ENCODE results near the gene MUC13.

The MUC13 gene

DNA sequence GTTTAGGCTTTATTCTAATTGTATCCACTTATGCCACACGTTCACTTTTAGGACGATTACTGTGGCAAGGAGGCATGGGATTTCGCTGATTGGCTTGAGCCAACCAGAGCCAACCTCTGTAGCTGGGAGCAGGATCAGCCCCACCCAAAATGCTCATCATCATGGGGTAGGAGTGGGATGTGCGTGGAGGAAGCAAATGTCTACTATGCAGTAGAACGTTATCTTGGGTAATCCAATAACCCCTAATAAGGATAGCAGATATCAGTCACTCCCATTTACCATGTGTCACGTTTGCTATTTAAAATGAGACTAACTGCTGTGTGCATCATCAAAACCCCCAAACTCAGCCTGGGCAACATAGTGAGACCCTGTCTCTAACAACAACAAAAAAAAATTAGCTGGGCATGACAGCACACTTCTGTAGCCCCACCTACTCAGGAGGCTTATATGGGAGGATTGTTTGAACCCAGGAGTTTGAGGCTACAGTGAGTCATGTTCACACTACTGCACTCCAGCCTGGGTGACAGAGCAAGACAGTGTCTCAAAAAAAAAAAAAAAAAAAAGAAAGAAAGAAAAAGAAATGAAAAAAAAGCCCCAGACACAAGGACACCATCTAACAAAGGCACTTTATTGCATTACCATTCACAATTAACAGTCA, 29.6 kb downstream of the MUC13 start:
- no peak for DNase-seq (ENCODE audit: low read depth)
- no peak overlapping the region for H3K4me3 ChIP-seq (ENCODE audit: low read depth, low read length)
- TF ChIP-seq, protein P1, sequence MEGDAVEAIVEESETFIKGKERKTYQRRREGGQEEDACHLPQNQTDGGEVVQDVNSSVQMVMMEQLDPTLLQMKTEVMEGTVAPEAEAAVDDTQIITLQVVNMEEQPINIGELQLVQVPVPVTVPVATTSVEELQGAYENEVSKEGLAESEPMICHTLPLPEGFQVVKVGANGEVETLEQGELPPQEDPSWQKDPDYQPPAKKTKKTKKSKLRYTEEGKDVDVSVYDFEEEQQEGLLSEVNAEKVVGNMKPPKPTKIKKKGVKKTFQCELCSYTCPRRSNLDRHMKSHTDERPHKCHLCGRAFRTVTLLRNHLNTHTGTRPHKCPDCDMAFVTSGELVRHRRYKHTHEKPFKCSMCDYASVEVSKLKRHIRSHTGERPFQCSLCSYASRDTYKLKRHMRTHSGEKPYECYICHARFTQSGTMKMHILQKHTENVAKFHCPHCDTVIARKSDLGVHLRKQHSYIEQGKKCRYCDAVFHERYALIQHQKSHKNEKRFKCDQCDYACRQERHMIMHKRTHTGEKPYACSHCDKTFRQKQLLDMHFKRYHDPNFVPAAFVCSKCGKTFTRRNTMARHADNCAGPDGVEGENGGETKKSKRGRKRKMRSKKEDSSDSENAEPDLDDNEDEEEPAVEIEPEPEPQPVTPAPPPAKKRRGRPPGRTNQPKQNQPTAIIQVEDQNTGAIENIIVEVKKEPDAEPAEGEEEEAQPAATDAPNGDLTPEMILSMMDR (IDR thresholded peaks at IDR 0.05; ENCODE audit: insufficient read depth, low read depth, low read length, missing control alignments), result no peak

DNA sequence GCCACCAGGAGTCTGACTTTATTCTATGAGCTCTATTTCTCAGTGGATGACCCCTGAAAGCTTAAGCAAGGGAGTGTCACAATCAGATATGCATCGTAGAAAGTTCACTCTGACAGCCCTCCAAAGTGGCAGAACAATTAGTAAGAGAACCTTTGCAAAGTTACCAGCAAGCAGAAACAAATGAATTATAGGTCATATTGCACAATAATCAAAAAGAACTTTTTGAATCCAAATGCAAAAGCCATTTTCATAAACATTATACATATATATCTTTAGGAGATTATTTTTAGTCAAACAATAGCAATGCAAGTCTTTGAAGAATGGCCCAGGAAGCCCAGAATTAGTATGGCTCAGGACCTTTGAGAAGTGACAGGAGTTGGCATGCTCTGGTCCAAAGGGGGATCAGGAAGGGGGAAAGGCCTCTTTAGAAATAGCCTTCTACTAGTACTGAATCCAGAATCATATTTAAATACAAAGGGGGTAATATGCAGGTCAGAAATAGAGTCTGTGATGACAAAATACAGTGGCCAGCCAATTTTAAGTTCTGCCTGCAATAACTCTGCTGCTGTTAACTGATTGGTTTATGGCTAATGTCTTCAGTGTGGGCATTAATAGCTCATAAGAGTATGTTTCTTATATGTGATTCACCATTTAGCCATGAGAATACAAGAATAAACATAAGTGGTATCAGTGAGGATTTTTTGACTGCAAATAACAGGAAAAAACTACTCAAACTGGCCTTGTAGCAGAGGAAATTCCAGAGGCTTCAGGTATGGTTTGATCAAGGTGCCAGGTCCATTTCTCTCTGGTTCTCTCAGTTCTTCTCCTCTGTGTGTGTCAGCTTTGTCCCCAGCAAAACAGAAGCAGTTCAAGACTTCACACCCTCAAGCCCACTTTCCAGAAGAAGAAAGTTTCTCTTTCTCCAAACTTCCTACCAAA, 30.4 kb downstream of the MUC13 start:
- TF ChIP-seq, protein P1 (IDR thresholded peaks at IDR 0.05; ENCODE audit: insufficient read depth, low read depth, low read length, missing control alignments), result no peak
- no peak overlapping the region for H3K4me3 ChIP-seq (ENCODE audit: low read depth, low read length)
- DNase-seq (ENCODE audit: low read depth), result no peak

DNA sequence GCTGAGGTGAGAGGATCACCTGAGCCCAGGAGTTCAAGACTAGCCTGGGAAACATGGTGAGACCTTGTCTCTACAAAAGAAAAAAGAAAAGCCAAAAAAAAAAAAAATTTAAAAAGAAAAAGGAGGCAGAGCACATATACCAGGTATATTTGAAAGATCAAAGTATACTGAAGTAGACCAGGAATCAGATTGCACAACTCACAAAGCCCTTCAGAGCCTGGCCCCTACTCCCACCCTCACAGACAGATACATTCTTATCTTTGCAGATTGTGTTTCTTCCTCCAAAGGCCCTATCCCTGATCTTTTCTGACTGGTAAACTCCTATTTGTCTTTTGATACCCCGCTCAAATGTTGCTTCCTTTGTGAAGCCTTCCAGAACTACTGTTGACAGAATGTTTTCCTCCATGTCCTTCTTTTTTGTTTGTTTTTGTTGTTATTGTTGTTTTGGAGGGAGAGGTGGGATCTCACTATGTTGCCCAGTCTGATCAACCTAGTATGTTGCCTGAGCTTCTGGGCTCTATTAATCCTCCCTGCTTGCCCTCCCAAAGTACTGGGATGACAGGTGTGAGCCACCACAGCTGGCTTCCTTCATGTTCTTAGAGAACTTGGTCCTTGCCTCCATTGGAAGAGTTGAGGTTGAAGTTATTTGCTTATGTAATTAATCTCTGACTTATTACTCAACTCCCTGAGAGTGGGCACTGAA, 37.6 kb downstream of the MUC13 start:
- no peak overlapping the region for H3K4me3 ChIP-seq (ENCODE audit: low read depth, low read length)
- no peak for DNase-seq (ENCODE audit: low read depth)
- TF ChIP-seq, protein P1 (IDR thresholded peaks at IDR 0.05; ENCODE audit: insufficient read depth, low read depth, low read length, missing control alignments), result no peak

DNA sequence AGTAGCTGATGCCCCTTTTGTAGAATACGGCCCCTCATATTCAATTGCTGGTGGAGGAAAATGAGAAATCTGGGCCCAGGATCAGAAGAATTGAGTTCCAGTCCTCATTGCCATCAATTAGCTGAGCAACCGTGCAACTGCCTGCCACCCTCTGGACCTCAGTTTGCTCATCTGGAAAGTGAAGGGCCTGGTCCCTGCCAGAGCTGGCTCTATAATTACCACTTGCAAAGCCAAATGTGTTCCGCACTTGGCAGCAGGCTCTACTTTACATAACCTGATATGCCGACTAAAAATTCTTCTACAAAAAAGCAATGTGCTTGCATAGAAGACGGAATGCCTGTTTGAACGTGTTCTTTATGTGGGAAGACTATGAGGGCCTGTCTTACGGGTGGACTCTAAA, 38.8 kb downstream of the MUC13 start:
- H3K4me3 ChIP-seq (ENCODE audit: low read depth, low read length), result no peak overlapping the region
- no peak for DNase-seq (ENCODE audit: low read depth)
- TF ChIP-seq, protein P1 (IDR thresholded peaks at IDR 0.05; ENCODE audit: insufficient read depth, low read depth, low read length, missing control alignments), result no peak

DNA sequence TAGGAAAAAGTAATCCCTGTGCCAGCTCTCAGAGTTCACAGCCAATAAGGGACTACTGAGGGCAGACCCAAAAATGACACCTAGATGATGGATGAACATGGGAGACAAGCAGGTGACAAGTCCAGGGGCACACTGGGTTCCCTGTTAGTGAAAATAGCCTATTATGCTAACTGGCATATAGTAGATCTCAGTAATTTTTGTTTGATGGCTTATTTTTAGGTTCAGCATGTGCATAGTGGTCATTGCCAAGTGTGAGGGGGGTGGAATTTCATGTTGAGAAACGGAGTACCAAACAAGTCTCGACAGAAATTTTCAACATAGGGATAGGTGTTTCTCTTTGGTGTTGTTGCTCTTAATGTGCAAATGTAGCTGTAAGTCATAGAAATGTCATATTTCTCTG, 41.0 kb downstream of the MUC13 start:
- H3K4me3 ChIP-seq (ENCODE audit: low read depth, low read length), result no peak overlapping the region
- DNase-seq (ENCODE audit: low read depth), result no peak
- TF ChIP-seq, protein P1 (IDR thresholded peaks at IDR 0.05; ENCODE audit: insufficient read depth, low read depth, low read length, missing control alignments), result no peak

DNA sequence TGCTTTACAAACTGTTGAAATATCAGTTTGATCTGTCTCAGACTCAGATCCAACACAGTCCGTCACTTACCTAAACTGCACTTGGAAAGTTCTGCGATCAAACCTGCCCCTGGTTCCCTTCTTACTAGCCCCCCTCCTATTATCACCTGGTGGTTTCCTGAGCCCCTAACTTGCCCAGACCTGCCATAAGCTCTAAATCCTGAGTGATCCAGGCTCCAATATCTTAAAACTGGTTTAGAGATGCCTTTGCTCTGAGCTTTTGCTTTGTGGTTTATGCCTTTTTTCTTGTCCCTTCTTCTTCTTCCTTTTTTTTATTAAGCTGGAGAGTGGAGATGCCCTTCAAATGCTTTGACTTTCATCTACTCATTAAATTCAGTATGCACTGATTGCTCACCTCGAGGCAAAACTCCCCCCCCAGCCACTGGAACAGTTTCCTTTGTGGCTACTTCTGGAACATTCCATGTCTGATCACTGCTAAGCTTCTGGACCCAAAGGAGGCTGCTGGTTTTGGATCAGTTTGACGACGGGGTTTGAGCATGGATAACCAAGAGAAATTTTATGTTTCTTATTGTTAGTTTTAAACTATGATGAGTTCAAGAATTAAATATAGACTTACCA, 43.9 kb downstream of the MUC13 start:
- TF ChIP-seq, protein P1 (IDR thresholded peaks at IDR 0.05; ENCODE audit: insufficient read depth, low read depth, low read length, missing control alignments), result no peak
- H3K4me3 ChIP-seq (ENCODE audit: low read depth, low read length), result no peak overlapping the region
- DNase-seq (ENCODE audit: low read depth), result no peak

Data from GM12865 (cell line).